Stimulated activated CD8-positive, alpha-beta memory T cell treated with anti-CD3 and anti-CD28 coated beads, Interleukin-15, amount 100 ng/mL, for 4 hours (primary cell): ENCODE measurements around the gene TSPYL1.
"Not testable (repeated sequence)": the region's sequence is repeated elsewhere in the genome, so short reads cannot be mapped to it uniquely, and the experiment has no call there.

Experiments used
- DNase-seq, 2 donors: peaks; one replicate each; pipeline ENCODE4 v3.0.0-alpha.2; 2020; ENCODE audit warnings: low read depth in 2 of 2

The TSPYL1 gene

GRCh38 chr6:116298273-116298672 is 18.5 kb upstream of the TSPYL1 start:
- DNase-seq: no peak

GRCh38 chr6:116292553-116292952 is 12.8 kb upstream of the TSPYL1 start:
- no peak for DNase-seq

- DNase-seq: no peak
Observed at GRCh38 chr6:116291701-116292396, 12.1 kb upstream of the TSPYL1 start.

GRCh38 chr6:116290799-116291198 is 11.1 kb upstream of the TSPYL1 start:
- DNase-seq: no peak

DNA sequence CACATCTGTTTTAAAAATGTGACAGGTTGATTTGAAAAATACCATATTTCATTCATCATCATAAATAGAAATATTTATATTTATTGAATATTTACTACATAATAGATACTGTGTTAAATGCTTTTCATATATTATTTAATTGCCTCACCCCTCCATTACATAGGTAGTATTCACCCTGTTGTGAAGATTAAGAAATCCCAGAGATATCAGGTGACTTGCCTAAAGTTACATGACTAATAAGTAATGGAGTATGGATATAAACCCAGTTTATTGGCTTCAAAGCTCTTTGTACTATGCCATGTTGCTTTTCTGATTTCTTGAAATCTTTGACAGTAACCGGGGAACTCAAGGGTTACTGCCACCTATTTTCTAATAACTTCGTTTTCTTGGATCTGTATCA is 10.1 kb upstream of the TSPYL1 start:
- no peak for DNase-seq

DNA sequence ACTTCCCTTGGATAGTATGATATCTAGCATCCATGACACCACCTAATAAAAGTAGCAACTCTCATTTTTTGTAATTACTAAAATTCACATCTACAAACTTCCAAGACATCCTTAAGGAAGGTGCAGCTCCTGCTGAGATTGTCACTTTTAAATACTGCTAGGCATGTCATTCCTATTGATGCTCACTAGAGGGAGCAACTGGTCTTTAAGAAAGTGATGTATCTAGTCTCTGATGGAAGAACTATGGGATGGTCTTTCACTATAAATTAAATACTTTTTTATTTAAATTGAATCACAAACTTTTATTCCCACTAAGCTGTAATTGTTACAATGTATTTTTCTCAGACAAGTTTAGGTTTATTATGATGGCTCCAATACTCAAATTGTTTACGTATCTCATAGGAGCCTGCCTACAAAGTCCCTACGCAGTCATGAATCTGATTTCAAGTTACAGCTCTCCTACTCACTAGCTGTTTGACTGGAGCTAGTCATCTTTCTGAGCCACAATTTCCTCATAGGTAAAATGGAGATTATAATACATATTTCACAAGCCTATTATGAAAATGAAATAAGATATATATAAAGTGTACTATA is 8.1 kb upstream of the TSPYL1 start:
- no peak for DNase-seq

DNA sequence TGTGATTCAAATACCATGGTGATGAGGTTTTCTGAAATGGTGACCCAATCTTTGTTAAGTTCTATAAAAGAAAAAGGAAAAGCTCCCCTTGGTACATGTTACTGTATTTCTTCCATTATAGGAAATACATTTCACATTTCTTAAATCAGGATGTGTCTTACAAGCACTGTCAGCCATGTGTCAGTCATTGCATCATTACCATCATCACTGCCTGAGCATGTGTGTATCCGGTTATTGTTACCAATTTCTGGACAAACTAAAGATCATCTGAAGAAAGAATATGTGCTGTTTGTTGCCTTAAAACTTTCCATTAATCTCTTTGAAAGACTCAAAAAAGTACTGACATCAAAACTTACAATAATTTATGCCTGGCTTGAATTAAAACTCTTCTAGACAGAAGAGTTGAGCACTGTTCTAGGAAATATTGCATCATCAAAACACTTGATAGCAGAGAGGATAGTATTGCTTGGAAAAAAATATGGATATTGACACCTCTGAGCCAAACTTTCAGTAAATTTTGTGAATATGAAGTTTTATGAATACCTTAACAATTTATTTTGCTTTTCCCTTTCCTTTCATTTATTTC is 7.1 kb upstream of the TSPYL1 start:
- no peak for DNase-seq

- DNase-seq: not testable (repeated sequence)
Observed at GRCh38 chr6:116284984-116285383, 5.3 kb upstream of the TSPYL1 start.

DNA sequence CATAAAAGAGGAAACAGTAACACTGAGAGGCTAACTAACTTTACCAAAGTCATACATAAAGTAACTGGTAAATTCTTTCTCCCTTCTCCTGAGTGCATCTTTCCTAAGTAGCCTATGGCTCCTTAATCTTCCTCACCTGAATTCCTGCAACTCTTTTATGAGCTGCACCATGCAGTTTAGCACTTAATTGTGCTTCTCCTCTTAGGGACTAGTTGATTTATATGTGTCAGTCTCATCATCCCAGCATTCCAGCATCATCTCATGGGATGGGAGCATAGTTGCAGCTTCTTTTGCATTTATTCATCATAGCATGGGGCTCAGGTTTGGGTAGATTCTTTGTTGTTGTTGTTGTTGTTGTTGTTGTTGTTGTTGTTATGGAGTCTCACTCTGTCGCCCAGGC is 3.5 kb upstream of the TSPYL1 start:
- DNase-seq: no peak

DNA sequence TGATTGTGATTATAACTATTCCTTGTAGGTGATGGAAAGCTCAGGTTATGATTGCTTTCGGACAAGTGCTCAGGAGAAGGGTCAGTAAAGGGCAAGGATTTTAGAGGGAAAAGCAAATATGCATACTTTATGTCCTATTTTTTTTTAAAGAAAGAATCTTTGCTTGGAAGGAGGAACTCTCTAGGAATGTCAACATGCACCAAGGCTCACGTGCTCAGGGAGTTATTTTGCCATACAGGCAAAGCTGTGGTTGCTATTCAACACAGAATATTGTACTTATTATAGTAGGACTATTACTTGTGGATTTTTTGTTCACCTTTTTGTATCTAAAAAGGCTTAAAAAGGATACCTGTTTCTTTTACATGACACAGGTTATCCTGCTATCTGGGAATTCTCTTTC is 3.0 kb upstream of the TSPYL1 start:
- no peak for DNase-seq

GRCh38 chr6:116280933-116281316 is 1.2 kb upstream of the TSPYL1 start:
- DNase-seq: no peak

- DNase-seq: no peak
Observed at GRCh38 chr6:116280161-116280932, 617 bp upstream of the TSPYL1 start.

DNA sequence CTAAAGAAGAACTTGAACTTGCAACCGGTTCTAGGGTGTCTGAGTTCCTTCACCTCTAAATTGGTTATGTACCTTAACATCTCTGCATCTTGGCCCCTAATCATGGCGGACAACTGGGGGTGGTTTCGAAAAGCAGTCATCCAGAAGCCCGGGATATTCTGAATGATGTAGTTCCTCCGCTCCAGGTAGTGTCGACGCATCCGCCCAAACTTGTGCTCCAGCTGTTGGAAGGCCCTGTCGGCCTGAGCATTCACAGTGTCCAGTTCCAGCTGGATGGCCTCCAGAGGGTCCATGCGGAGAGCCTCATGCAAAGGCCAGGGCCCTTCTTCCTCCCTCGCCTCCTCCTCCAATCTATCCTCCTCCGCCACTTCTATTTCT is 887 bp downstream of the TSPYL1 start:
- no peak for DNase-seq

- DNase-seq: no peak
Observed at GRCh38 chr6:116278481-116278829, 1.3 kb downstream of the TSPYL1 start.

DNA sequence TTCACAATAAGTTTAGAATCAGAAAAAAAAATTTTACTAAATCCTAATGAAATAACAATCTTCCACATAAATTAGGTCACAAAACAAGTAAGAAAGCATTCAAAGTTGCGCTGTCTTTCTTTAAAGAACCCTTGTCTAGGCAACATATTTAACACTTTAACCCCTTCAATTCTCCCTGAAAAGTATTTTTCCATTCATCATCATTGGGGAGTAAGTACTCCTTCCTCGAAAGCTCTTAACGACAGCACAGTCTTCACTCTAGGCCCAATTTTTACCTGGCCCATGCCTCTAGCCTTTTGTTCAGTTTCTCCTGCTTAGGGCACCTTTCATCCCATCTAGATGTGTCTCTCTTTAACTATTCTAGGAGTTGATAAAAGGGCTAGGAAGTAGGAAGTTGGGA is 2.6 kb downstream of the TSPYL1 start:
- DNase-seq: no peak

DNA sequence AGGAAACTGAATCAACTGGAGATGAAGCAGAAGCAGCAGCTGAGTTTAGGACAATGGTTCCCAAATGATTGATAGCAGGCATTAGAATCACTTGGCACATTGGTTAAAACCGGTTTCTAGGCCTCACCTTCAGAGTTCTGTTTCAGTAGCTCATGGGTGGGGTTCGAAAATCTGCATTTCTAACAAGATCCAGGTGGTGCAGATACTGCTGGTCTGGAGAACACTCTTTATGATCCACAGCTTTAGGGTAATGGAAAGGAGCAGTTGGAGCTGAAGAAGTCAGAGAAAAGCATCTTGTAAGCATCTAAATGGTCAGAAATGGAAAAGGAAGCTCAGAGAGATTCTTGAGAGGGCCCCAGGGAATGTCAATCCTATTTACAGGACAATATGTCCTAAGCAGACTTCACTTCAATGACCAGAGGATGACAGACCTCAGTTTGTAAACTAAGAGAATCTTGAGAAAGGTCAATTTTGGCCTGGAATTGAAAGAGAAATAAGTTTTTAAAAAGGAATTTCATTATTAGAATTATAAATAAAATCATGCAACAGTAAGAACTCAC is 8.5 kb downstream of the TSPYL1 start:
- no peak for DNase-seq

DNA sequence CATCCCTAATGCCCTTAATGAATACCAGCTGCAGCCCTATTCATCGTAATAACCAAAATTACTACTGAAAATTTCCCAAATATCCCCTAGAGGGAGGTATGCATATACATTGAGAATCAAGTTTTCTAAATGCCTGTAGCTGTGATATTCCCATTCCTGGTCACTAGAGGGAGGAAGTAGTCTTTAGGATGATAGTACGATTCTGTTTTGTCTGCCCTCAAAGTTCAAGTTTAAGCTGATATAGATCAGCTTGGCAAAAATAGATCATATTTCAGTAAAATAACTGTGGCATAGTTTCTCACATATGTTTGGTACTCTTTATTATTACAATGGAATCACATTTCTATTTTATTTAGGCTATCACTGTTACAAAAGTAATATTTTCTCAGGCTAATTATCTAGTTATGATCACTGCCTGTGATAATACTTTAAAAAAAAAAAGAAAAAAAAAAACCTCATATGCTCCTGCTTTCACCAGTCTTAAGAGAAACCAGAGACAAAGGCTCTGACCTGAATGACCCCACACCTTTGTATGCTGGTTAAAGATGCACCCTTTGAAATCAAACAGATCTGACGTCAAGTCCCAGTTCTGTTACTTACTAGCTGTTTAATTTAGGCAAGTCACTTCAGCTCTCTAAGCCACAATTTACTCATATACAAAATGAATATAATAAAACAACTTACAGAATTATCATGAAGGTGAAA is 11.0 kb downstream of the TSPYL1 start:
- DNase-seq: no peak

GRCh38 chr6:116267836-116268588 is 11.7 kb downstream of the TSPYL1 start:
- DNase-seq: no peak

- DNase-seq: no peak
Observed at GRCh38 chr6:116266803-116267202, 12.9 kb downstream of the TSPYL1 start.

- DNase-seq: no peak
Observed at GRCh38 chr6:116265041-116265829, 14.5 kb downstream of the TSPYL1 start.
